A549 (cell line): ENCODE measurements around the gene HSPA4L.

Experiments used
- CEBPB ChIP-seq, 2 experiments: fragments of >200 bp in 1 of 2; sonication (Bioruptor Twin) in 1 of 2; formaldehyde crosslinking in 1 of 2; IDR thresholded peaks; 2 replicates each; pipeline ENCODE4 v1.6.1; 2012 to 2016
- CHD2 ChIP-seq: fragments of 150-350 bp; IDR thresholded peaks from 2 replicates; pipeline ENCODE4 v1.6.1; 2014; ENCODE audit warnings: low read length; ENCODE audit not compliant: partially characterized antibody
- CTCF ChIP-seq: fragments of >200 bp; sonication (Bioruptor Twin); formaldehyde crosslinking; IDR thresholded peaks from 3 replicates; pipeline ENCODE4 v1.5.1; 2016
- ESRRA ChIP-seq: fragments of 150-350 bp; IDR thresholded peaks from 2 replicates; pipeline ENCODE4 v1.6.1; 2014; ENCODE audit warnings: mild to moderate bottlenecking, low read length, borderline replicate concordance
- FOSB ChIP-seq: fragments of 250-450 bp; sonication (Bioruptor Pico); IDR thresholded peaks from 2 replicates; pipeline ENCODE4 v1.5.0; 2020; ENCODE audit warnings: mild to moderate bottlenecking, moderate library complexity
- KDM1A ChIP-seq: fragments of 200-600 bp; sonication (generic); IDR thresholded peaks from 2 replicates; pipeline ENCODE4 v1.6.1; 2016; ENCODE audit warnings: low read depth, mild to moderate bottlenecking
- MAX ChIP-seq: IDR thresholded peaks from 2 replicates; pipeline ENCODE4 v1.6.1; 2012
- SMC3 ChIP-seq: fragments of >200 bp; sonication (Bioruptor Twin); formaldehyde crosslinking; IDR thresholded peaks from 3 replicates; pipeline ENCODE4 v1.6.1; 2018; ENCODE audit warnings: inconsistent platforms
- ZNF302 ChIP-seq: fragments of 250-450 bp; sonication (Bioruptor Pico); IDR thresholded peaks from 2 replicates; pipeline ENCODE4 v1.9.0; 2021; ENCODE audit warnings: inconsistent platforms, mild to moderate bottlenecking, moderate library complexity

GRCh38 chr4:127741247-127741646, 40.9 kb upstream of the HSPA4L start:
- TF ChIP-seq CTCF (no peak), MAX (no peak), ZNF302 (no peak), SMC3 (no peak), FOSB (CRISPR knock-in tag) (no peak), CHD2 (no peak), CEBPB (IDR thresholded peaks at IDR 0.05) (no peak), ESRRA (no peak), KDM1A (no peak)
